Endothelial cell of umbilical vein (primary cell): Measurements from ENCODE around the gene PBX2. TPM values are rescaled to one million over a fixed set of nuclear protein-coding genes. Genes with fewer than 3 reads are reported as not detected.

Experiments
- BruUV-seq: library from RNA; stranded (reverse); fragments of 400-500 nt; replicated peaks from 2 replicates; lab custom pipeline; 2021; lab: Mats Ljungman, UMichigan
- CTCF ChIA-PET: fragments of 300-600, 350-600 bp; sonication (Branson Sonifier 250); formaldehyde crosslinking; loops from one replicate; lab custom pipeline; 2021; ENCODE audit warnings: antibody characterized with exemption, inconsistent platforms; lab: Charles Lee
- POLR2A ChIA-PET: fragments of 300-600, 350-600 bp; sonication (Branson Sonifier 250); formaldehyde crosslinking; loops from one replicate; lab custom pipeline; 2021; ENCODE audit warnings: antibody characterized with exemption, inconsistent platforms; lab: Charles Lee
- DNase-seq: peaks from one replicate; pipeline ENCODE4 v3.0.0-alpha.2; 2011; ENCODE audit warnings: low read depth, low spot score
- FAIRE-seq: peaks from 2 replicates; lab custom pipeline; 2011; peaks lifted over from hg19 to GRCh38; lab: Jason Lieb, UNC
- H2AFZ ChIP-seq: 2 replicates; pipeline ENCODE4 v1.6.0; 2012; ENCODE audit warnings: low read depth, low read length, control low read depth, inconsistent platforms
- H3K27ac ChIP-seq: 2 replicates; pipeline ENCODE4 v1.5.1; 2011; ENCODE audit warnings: low read depth, mild to moderate bottlenecking, control low read depth, low read length, moderate library complexity; ENCODE audit not compliant: insufficient read depth
- H3K27me3 ChIP-seq, 2 experiments: 2 replicates each; pipeline versions ENCODE4 v1.6.0 to v1.6.1; 2011; ENCODE audit warnings: low read length in 2 of 2, mixed read lengths in 1 of 2; ENCODE audit not compliant: control insufficient read depth in 2 of 2, insufficient read depth in 2 of 2
- H3K36me3 ChIP-seq, 2 experiments: 2 replicates in 1 of 2; 3 replicates in 1 of 2; pipeline ENCODE4 v1.5.1; 2011; ENCODE audit warnings: low read length in 2 of 2, mild to moderate bottlenecking in 1 of 2, moderate library complexity in 1 of 2; ENCODE audit not compliant: control insufficient read depth in 2 of 2, insufficient read depth in 2 of 2; ENCODE audit errors: extremely low read depth in 1 of 2
- H3K4me1 ChIP-seq: 3 replicates; pipeline ENCODE4 v1.5.1; 2011; ENCODE audit warnings: mild to moderate bottlenecking, low read length; ENCODE audit not compliant: control insufficient read depth, insufficient read depth; ENCODE audit errors: extremely low read depth
- H3K4me2 ChIP-seq: 2 replicates; pipeline ENCODE4 v1.6.1; 2011; ENCODE audit warnings: low read length, control low read depth, mixed read lengths; ENCODE audit not compliant: insufficient read depth
- H3K4me3 ChIP-seq, 3 experiments: fragments of 200-600 bp in 1 of 3; sonication (generic), shearing (Covaris generic) in 1 of 3; replicated peaks in 1 of 3; 2 replicates each; pipeline ENCODE4 v1.5.1; 2011 to 2016; ENCODE audit warnings: control low read depth in 3 of 3, low read length in 3 of 3, mild to moderate bottlenecking in 2 of 3, inconsistent platforms in 1 of 3, low read depth in 1 of 3, moderate library complexity in 1 of 3; ENCODE audit not compliant: insufficient read depth in 1 of 3
- H3K79me2 ChIP-seq: 2 replicates; pipeline ENCODE4 v1.6.0; 2012; ENCODE audit warnings: low read length, inconsistent platforms; ENCODE audit not compliant: control insufficient read depth, insufficient read depth
- H3K9ac ChIP-seq: replicated peaks from 2 replicates; pipeline ENCODE3; 2011; ENCODE audit warnings: low read length, control low read depth; ENCODE audit not compliant: insufficient read depth; ENCODE audit errors: extremely low read depth
- H3K9me1 ChIP-seq: replicated peaks from 3 replicates; pipeline ENCODE4 v1.6.0; 2011; ENCODE audit warnings: mild to moderate bottlenecking, low read length; ENCODE audit not compliant: control insufficient read depth, insufficient read depth; ENCODE audit errors: extremely low read depth
- H3K9me3 ChIP-seq: replicated peaks from 2 replicates; pipeline ENCODE4 v1.5.1; 2012; ENCODE audit warnings: low read length, inconsistent platforms; ENCODE audit not compliant: control insufficient read depth, insufficient read depth
- H4K20me1 ChIP-seq: replicated peaks from 2 replicates; pipeline ENCODE3; 2011; ENCODE audit warnings: mild to moderate bottlenecking, low read length; ENCODE audit not compliant: control insufficient read depth, insufficient read depth; ENCODE audit errors: extremely low read depth
- CTCF ChIP-seq, 2 donors: IDR thresholded peaks; 1 replicate in 1 of 2; 2 replicates in 1 of 2; pipeline ENCODE4 v1.5.1; 2011; ENCODE audit warnings: low read length in 2 of 2, mild to moderate bottlenecking in 2 of 2, moderate library complexity in 2 of 2, control low read depth in 1 of 2, inconsistent platforms in 1 of 2, low read depth in 1 of 2; ENCODE audit not compliant: insufficient read depth in 1 of 2; ENCODE audit errors: extremely low read depth in 1 of 2
- EZH2 ChIP-seq: IDR thresholded peaks from 2 replicates; pipeline ENCODE4 v1.6.1; 2012; ENCODE audit warnings: borderline replicate concordance, low read depth, mild to moderate bottlenecking, moderate library complexity, low read length, inconsistent platforms; ENCODE audit not compliant: severe bottlenecking
- FOS ChIP-seq: IDR thresholded peaks from 2 replicates; pipeline ENCODE4 v1.6.1; 2011; ENCODE audit warnings: mild to moderate bottlenecking, low read length, moderate library complexity, borderline replicate concordance; ENCODE audit not compliant: insufficient read depth
- POLR2AphosphoS5 ChIP-seq: IDR thresholded peaks from 2 replicates; pipeline ENCODE4 v1.6.1; 2012; ENCODE audit warnings: low read depth, mild to moderate bottlenecking, control low read depth, low read length, moderate library complexity; ENCODE audit not compliant: insufficient read depth
- dilution Hi-C: fragments of 300-500 bp; cut with MboI; formaldehyde crosslinking; loops from one replicate; pipeline ENCODE4 v1.15.0; 2019; ENCODE audit warnings: low sequenced_read_pairs; ENCODE audit not compliant: extremely low pct_ligation_motif_present
- intact Hi-C: fragments of 100-400 bp; cut with micrococcal nuclease; formaldehyde crosslinking; loops from one replicate; pipeline ENCODE4 v1.10.0; 2022
- polyA plus RNA-seq, 4 experiments: library from polyadenylated mRNA; depleted of rRNA in 3 of 4; stranded (reverse) in 3 of 4; unstranded in 1 of 4; fragments of >200 nt; gene quantifications; 2 replicates each; pipeline versions ENCODE4 v1.2.1 to v1.2.3, GENCODE V29; 2011 to 2012; ENCODE audit warnings: missing spikeins in 1 of 4
- total RNA-seq: library from RNA; stranded (reverse); gene quantifications from 2 replicates; pipeline ENCODE4 v1.2.3, GENCODE V29; 2021

The PBX2 gene
- total and polyA plus RNA-seq, 2 donors (not counting 3 experiments of a cell fraction or from before 2014, with no cell fraction given) = 82.3 to 100 TPM

GRCh38 chr6:32154514-32155161, 35.4 kb downstream of the PBX2 start:
- FAIRE-seq = peak; percentile 24
- TF ChIP-seq FOS = no peak
- no peak for TF ChIP-seq EZH2
- TF ChIP-seq CTCF (IDR thresholded peaks at IDR 0.05; ENCODE audit: extremely low read depth in 1 of 2, insufficient read depth in 1 of 2, low read depth in 1 of 2, low read length in 2 of 2) = peak; percentile 17 to 34
- no peak for TF ChIP-seq POLR2AphosphoS5
- peak; percentile 68 for DNase-seq
- dilution Hi-C loops (no loop called here), intact Hi-C loops (loop anchor here (1.0 kb wide), 4 partner anchors 22 to 41 kb away; partner anchors contain the start of genes AGPAT1 and FKBPL)
- Histone ChIP-seq H2AFZ (peak overlapping the region; percentile 76), H3K36me3 (peaks cover 0 to 7% of the 10 kb centered on the region in 2 experiments), H3K4me1 (peaks cover 21% of the 10 kb centered on the region), H3K9me1 (no peaks in the 10 kb centered on the region), H3K27me3 (peaks cover 4 to 5% of the 10 kb centered on the region in 2 experiments), H4K20me1 (no peaks in the 10 kb centered on the region), H3K4me2 (peak overlapping the region; percentile 40), H3K79me2 (peaks cover 4% of the 10 kb centered on the region), H3K9ac (peak overlapping the region; percentile 64), H3K9me3 (no peaks in the 10 kb centered on the region), H3K27ac (peak overlapping the region; percentile 51), H3K4me3 (peak overlapping the region; percentile 41 to 71 (median 60))
- no TSS peak for BruUV-seq
- CTCF ChIA-PET = interaction anchor here (1.0 to 1.2 kb wide), 3 partner anchors 15 to 41 kb away, joined by 3 to 7 read pairs (median 3); no protein-coding TSS in a partner anchor
- POLR2A ChIA-PET = no interaction called here
